Thymus (tissue), 11 donors: Measurements from ENCODE around the gene YWHAG. TPM values are rescaled to one million over a fixed set of nuclear protein-coding genes. Genes with fewer than 3 reads are reported as not detected.
A peak's percentile ranks its signal among the peaks of the same experiment; 100 is the strongest.
"Not testable (repeated sequence)": the region's sequence is repeated elsewhere in the genome, so short reads cannot be mapped to it uniquely, and the experiment has no call there.

Source experiments
- DNase-seq, 9 donors: peaks; one replicate each; pipeline ENCODE4 v3.0.0-alpha.2; 2013; ENCODE audit warnings: low spot score in 9 of 9, low read depth in 6 of 9, missing footprints in 1 of 9
- H3K27ac ChIP-seq, 2 donors: one replicate each; pipeline ENCODE4 v1.5.1; 2013; ENCODE audit warnings: control low read depth in 1 of 2, low read depth in 1 of 2, low read length in 1 of 2, mild to moderate bottlenecking in 1 of 2, moderate library complexity in 1 of 2
- H3K27me3 ChIP-seq, 2 donors: one replicate each; pipeline ENCODE4 v1.5.1; 2013; ENCODE audit warnings: low read length in 1 of 2; ENCODE audit not compliant: control insufficient read depth in 2 of 2, insufficient read depth in 1 of 2
- H3K36me3 ChIP-seq, 2 donors: one replicate each; pipeline ENCODE4 v1.5.1; 2013; ENCODE audit warnings: low read length in 1 of 2, mild to moderate bottlenecking in 1 of 2, moderate library complexity in 1 of 2; ENCODE audit not compliant: control insufficient read depth in 2 of 2, insufficient read depth in 2 of 2
- H3K4me1 ChIP-seq, 2 donors: one replicate each; pipeline ENCODE4 v1.5.1; 2013; ENCODE audit warnings: low read length in 2 of 2; ENCODE audit not compliant: control insufficient read depth in 2 of 2, insufficient read depth in 2 of 2
- H3K4me3 ChIP-seq, 2 donors: one replicate each; pipeline ENCODE4 v1.5.1; 2013; ENCODE audit warnings: low read length in 2 of 2, control low read depth in 1 of 2, mild to moderate bottlenecking in 1 of 2
- H3K9me3 ChIP-seq, 2 donors: one replicate each; pipeline ENCODE4 v1.5.1; 2013; ENCODE audit warnings: low read length in 1 of 2, mild to moderate bottlenecking in 1 of 2; ENCODE audit not compliant: control insufficient read depth in 2 of 2, insufficient read depth in 1 of 2
- WGBS: extraction: QIAGEN DNeasy Blood & Tissue Kit; methylation state at CpG from one replicate; pipeline ENCODE4 v1.1.7; 2013; 5-methylcytosine and 5-hydroxymethylcytosine counted together
- polyA plus RNA-seq: library from polyadenylated mRNA; stranded (reverse); fragments of 200-250 nt; gene quantifications from one replicate; pipeline ENCODE4 v1.2.3, GENCODE V29; 2013
- total RNA-seq: library from RNA; stranded (reverse); fragments of 120-200 nt; gene quantifications from one replicate; pipeline ENCODE4 v1.2.4, GENCODE V29; 2013
- donor health status: healthy.

Gene YWHAG
- total and polyA plus RNA-seq, 2 donors = 16.0 to 47.1 TPM

- Histone ChIP-seq H3K27me3 (peaks cover 0 to 2% of the 10 kb centered on the region in 2 donors), H3K4me3 (no peak overlapping the region), H3K4me1 (no peaks in the 10 kb centered on the region), H3K36me3 (no peaks in the 10 kb centered on the region), H3K27ac (no peak overlapping the region), H3K9me3 (no peaks in the 10 kb centered on the region)
- no peak for DNase-seq
- 98% methylated on average over 3 of the region's 3 CpGs for WGBS
These were observed 12.6 kb upstream of the YWHAG start for GRCh38 chr7:76371396-76371795.

- Histone ChIP-seq H3K36me3 (no peaks in the 10 kb centered on the region), H3K4me1 (peaks cover 6 to 11% of the 10 kb centered on the region in 2 donors), H3K27ac (no peak overlapping the region), H3K9me3 (no peaks in the 10 kb centered on the region), H3K27me3 (no peaks in the 10 kb centered on the region), H3K4me3 (no peak overlapping the region)
- 92% methylated on average over 6 of the region's 6 CpGs for WGBS
- no peak for DNase-seq
These were observed 10.2 kb upstream of the YWHAG start for GRCh38 chr7:76369018-76369417.

GRCh38 chr7:76368190-76368589 is 9.4 kb upstream of the YWHAG start:
- 97% methylated on average over 8 of the region's 8 CpGs for WGBS
- Histone ChIP-seq H3K27me3 (no peaks in the 10 kb centered on the region), H3K9me3 (no peaks in the 10 kb centered on the region), H3K4me1 (peaks cover 6 to 14% of the 10 kb centered on the region in 2 donors), H3K36me3 (no peaks in the 10 kb centered on the region), H3K4me3 (no peak overlapping the region), H3K27ac (no peak overlapping the region)
- no peak for DNase-seq

DNA sequence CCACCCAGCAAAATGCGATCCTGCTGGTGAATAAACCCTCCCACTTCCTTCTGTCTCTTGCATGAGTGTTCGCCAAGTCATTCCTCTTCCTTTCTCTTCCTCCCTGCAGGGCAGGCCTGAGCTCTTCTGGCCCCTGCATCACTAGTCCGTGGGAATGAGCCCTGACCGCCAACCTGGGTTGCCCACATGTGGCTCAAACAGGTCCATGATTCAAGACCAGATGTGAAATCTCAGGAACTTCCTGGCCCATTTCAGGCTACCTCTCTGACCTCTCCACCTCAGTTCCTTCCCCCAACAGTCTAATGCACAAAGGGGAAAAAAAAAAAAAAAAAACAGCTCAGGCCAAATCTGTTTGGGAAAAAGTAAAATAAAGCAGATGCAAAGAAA is 5.4 kb upstream of the YWHAG start:
- no peaks in the 10 kb centered on the region for H3K9me3 ChIP-seq
- H3K36me3 ChIP-seq = no peaks in the 10 kb centered on the region
- no peak overlapping the region for H3K4me3 ChIP-seq
- peak in 1 of 9 donors; percentile 23 for DNase-seq
- H3K27me3 ChIP-seq = no peaks in the 10 kb centered on the region
- peaks cover 6 to 21% of the 10 kb centered on the region in 2 donors for H3K4me1 ChIP-seq
- peak overlapping the region; percentile 46 to 86 for H3K27ac ChIP-seq
- 30% methylated on average over 4 of the region's 4 CpGs for WGBS

- H3K4me1 ChIP-seq = peaks cover 6 to 21% of the 10 kb centered on the region in 2 donors
- H3K4me3 ChIP-seq, H3K9me3 ChIP-seq, H3K27me3 ChIP-seq, DNase-seq, H3K36me3 ChIP-seq: not testable (repeated sequence)
- peak overlapping the region in 1 of 2 donors; percentile 86 for H3K27ac ChIP-seq
- 77% methylated on average over 3 of the region's 3 CpGs for WGBS
These were observed 5.0 kb upstream of the YWHAG start for GRCh38 chr7:76363754-76364153.

- H3K9me3 ChIP-seq = no peaks in the 10 kb centered on the region
- H3K27ac ChIP-seq = peak overlapping the region in 1 of 2 donors; percentile 39
- H3K27me3 ChIP-seq = no peaks in the 10 kb centered on the region
- H3K4me1 ChIP-seq = peaks cover 9 to 30% of the 10 kb centered on the region in 2 donors
- H3K36me3 ChIP-seq = peaks cover 0 to 11% of the 10 kb centered on the region in 2 donors
- H3K4me3 ChIP-seq = no peak overlapping the region
- 93% methylated on average over 17 of the region's 17 CpGs for WGBS
- no peak for DNase-seq
These were observed 1.3 kb upstream of the YWHAG start for GRCh38 chr7:76359978-76360638.

- peak; percentile 94 to 98 (median 97) for DNase-seq
- 2% methylated on average over 41 of the region's 41 CpGs for WGBS
- H3K4me1 ChIP-seq = peaks cover 7 to 23% of the 10 kb centered on the region in 2 donors
These were observed 553 bp upstream of the YWHAG start for GRCh38 chr7:76359111-76359977.

GRCh38 chr7:76358011-76358480 is 745 bp downstream of the YWHAG start:
- Histone ChIP-seq H3K36me3 (peaks cover 3 to 26% of the 10 kb centered on the region in 2 donors), H3K4me1 (peaks cover 3 to 16% of the 10 kb centered on the region in 2 donors), H3K9me3 (peaks cover 0 to 3% of the 10 kb centered on the region in 2 donors), H3K27me3 (no peaks in the 10 kb centered on the region), H3K4me3 (peak overlapping the region; percentile 64 to 96), H3K27ac (peak overlapping the region; percentile 95 to 97)
- under 1% methylated on average over 27 of the region's 27 CpGs for WGBS
- peak in 7 of 9 donors; percentile 43 to 79 (median 58) for DNase-seq

More at GRCh38 chr7:76359111-76359977, 553 bp upstream of the YWHAG start:
- H3K27me3 ChIP-seq = no peaks in the 10 kb centered on the region
- H3K9me3 ChIP-seq = no peaks in the 10 kb centered on the region
- peak overlapping the region; percentile 64 to 96 for H3K4me3 ChIP-seq
- peaks cover 0 to 19% of the 10 kb centered on the region in 2 donors for H3K36me3 ChIP-seq
- peak overlapping the region; percentile 95 to 96 for H3K27ac ChIP-seq
